C4-2B (cell line): ENCODE data around the gene NT5C1A.
A peak's percentile ranks its signal among the peaks of the same experiment; 100 is the strongest.

Experiments used
- H3K27ac ChIP-seq: fragments of 450-650 bp; 2 replicates; pipeline ENCODE4 v1.5.1; 2017
- ZFX ChIP-seq: fragments of 450-650 bp; IDR thresholded peaks from 2 replicates; pipeline ENCODE4 v1.6.1; 2017
- TF ChIP-seq, protein P1 (sequence below): fragments of 450-650 bp; conservative IDR thresholded peaks from 2 replicates; pipeline ENCODE4 v1.5.1; 2017; ENCODE audit warnings: mild to moderate bottlenecking

The NT5C1A gene

DNA sequence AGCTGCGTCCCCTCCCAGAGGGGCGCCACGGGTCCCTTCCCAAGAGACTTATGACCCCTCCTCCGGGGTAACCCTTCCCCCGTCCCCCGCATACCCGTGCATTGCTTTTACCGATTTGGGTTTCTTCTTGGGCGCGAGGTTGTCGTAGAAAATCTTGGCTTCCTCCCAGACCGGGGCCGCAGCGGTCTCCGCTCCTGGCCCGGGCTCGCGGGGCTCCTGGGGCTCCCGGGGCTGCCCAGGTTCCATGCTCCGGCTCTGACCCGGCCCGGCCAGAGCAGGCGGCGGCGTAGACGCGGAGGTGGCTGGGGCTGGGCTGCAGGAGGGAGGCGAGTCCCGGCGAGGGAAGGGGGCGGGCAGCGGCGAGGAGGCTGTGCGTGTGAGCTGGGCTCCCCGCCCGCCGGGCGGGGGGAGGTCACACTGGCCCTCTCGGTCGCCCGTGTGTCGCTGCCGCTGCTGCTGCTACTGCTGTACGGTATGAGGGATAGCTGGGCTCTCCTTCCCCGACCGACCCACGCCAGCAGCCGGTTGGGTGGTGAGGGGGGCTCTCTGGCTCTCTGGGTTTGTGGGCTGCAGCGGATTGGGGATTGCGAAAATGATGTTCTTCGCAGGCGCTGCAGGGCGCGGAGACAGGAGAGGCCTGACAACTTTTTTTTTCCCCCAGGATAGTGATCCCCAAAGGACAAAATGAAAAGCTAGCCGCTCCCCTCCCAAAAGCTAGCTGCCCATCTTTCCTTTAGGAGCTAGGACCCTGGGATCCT is at the start of gene NT5C1A:
Gene NT5C1A (minus strand): TSS at position 315 of the 758 bp plus-strand sequence. CDS start 69 bp downstream, at position 246.
- no peak within 1 kb of the TSS; the same call in 1 of the 2 replicates for H3K27ac ChIP-seq
- TF ChIP-seq, protein P1, sequence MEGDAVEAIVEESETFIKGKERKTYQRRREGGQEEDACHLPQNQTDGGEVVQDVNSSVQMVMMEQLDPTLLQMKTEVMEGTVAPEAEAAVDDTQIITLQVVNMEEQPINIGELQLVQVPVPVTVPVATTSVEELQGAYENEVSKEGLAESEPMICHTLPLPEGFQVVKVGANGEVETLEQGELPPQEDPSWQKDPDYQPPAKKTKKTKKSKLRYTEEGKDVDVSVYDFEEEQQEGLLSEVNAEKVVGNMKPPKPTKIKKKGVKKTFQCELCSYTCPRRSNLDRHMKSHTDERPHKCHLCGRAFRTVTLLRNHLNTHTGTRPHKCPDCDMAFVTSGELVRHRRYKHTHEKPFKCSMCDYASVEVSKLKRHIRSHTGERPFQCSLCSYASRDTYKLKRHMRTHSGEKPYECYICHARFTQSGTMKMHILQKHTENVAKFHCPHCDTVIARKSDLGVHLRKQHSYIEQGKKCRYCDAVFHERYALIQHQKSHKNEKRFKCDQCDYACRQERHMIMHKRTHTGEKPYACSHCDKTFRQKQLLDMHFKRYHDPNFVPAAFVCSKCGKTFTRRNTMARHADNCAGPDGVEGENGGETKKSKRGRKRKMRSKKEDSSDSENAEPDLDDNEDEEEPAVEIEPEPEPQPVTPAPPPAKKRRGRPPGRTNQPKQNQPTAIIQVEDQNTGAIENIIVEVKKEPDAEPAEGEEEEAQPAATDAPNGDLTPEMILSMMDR = no peak
- TF ChIP-seq ZFX = no peak

- no peak overlapping the region for H3K27ac ChIP-seq
- TF ChIP-seq, protein P1 = no peak
- no peak for TF ChIP-seq ZFX
These were observed 49.8 kb upstream of the NT5C1A start for GRCh38 chr1:39721664-39722063.

DNA sequence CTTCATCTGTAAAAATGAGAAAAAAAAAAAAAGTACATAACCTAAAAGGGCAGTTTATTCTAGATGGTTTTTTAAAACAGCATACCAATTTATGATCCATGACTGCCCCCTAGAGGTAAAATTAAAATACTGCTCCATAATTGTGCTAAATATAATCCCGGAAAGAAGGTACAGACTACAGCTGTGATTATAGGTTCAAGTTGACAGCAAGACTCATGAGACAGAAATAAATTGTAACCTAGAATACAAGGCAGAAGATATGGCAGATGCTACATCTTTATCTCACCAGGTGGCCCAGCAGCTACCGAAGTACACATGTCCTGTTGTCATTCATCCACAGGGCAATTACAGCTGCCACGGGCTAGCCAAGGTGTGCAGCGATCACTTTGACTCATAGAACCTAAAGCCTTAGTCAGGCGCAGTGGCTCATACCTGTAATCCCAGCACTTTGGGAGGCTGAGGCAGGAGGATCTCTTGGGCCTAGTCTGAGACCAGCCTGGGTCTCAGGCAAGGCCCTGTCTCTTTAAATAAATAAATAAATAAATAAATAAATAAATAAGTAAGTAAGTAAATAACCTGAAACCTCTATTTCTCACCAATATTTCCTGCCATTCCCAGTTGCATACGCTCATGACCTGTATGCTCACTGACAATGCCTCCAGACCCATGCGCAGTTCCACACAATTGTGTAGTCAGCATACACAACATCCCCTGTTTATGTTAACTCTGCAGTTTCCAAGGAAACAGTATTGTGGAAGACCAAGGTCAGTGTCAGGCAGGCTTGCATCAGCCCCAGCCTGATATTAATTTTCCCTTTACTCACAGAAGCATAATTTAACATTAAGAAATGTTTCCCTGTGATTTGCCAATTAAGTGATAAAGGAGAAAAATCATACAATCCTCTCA is 48.4 kb upstream of the NT5C1A start:
- no peak overlapping the region for H3K27ac ChIP-seq
- TF ChIP-seq ZFX = no peak
- TF ChIP-seq, protein P1 = peak; percentile 83

DNA sequence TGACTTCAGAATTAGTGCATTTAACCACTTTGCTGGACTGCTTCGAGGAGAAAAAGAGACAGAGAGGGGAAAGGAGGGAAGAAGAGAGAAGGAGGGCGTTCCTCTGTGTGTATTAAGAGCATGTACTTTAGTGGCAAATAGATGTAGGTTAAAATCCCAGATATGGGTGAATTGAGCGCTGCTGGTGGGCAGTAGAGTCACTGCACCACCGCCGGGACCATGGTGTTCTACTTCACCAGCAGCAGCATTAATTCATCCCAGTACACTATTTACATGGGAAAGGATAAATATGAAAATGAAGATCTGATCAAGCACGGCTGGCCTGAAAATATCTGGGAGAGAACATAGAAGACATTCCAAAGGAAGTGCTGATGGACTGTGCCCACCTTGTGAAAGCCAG is 45.9 kb upstream of the NT5C1A start:
- H3K27ac ChIP-seq = no peak overlapping the region
- TF ChIP-seq, protein P1 = no peak; the same call in 1 of the 2 replicates

- no peak for TF ChIP-seq ZFX
- TF ChIP-seq, protein P1 = no peak
These were observed 41.6 kb upstream of the NT5C1A start for GRCh38 chr1:39713557-39713956.

DNA sequence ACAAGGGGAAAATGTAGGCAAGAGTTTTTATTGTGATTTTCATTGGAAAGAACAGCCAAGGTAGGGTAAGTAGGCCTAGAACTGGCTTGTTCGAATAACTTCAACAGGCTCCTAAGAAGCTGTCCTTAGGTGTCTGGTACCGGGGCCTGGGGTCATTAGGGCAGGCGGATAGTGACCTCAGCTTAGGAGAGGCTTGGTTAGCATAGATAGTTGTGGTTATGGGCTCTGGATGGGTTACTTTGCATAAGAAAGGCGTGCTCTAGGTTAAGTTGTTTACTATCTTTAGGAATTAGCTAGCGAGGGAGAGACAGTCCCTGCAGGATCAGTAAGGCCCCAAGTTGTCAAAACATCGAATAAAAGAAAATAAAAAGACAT is 40.0 kb upstream of the NT5C1A start:
- TF ChIP-seq, protein P1 = no peak
- TF ChIP-seq ZFX = no peak
- no peak overlapping the region for H3K27ac ChIP-seq

More at GRCh38 chr1:39713557-39713956, 41.6 kb upstream of the NT5C1A start:
- H3K27ac ChIP-seq = no peak overlapping the region
